Endodermal cell (in vitro differentiated cells): ENCODE measurements around the gene TMEM129. TPM values are rescaled to one million over a fixed set of nuclear protein-coding genes. Genes with fewer than 3 reads are reported as not detected.

Experiments
- DNase-seq: peaks from one replicate; pipeline ENCODE4 v3.0.0-alpha.2; 2017
- H3K27ac ChIP-seq: 2 replicates; pipeline ENCODE4 v1.5.1; 2013; ENCODE audit warnings: mild to moderate bottlenecking, low read depth, low read length, moderate library complexity
- H3K27me3 ChIP-seq: 2 replicates; pipeline ENCODE4 v1.6.1; 2013; ENCODE audit warnings: mild to moderate bottlenecking, low read length, moderate library complexity; ENCODE audit not compliant: insufficient read depth, control insufficient read depth, poor library complexity, severe bottlenecking
- H3K36me3 ChIP-seq: 2 replicates; pipeline ENCODE4 v1.7.0; 2013; ENCODE audit warnings: mild to moderate bottlenecking, low read length, moderate library complexity; ENCODE audit not compliant: control insufficient read depth, insufficient read depth
- H3K4me1 ChIP-seq: one replicate; pipeline ENCODE4 v1.7.0; 2013; ENCODE audit warnings: low read length; ENCODE audit not compliant: control insufficient read depth, insufficient read depth
- H3K4me3 ChIP-seq: 2 replicates; pipeline ENCODE4 v1.5.1; 2013; ENCODE audit warnings: mild to moderate bottlenecking, low read length, moderate library complexity
- H3K9ac ChIP-seq: 2 replicates; pipeline ENCODE4 v1.6.1; 2013; ENCODE audit warnings: mild to moderate bottlenecking, low read length, moderate library complexity; ENCODE audit not compliant: poor library complexity, severe bottlenecking; ENCODE audit errors: extremely low read depth
- H3K9me3 ChIP-seq: 2 replicates; pipeline ENCODE4 v1.6.1; 2013; ENCODE audit warnings: mild to moderate bottlenecking, low read length, moderate library complexity; ENCODE audit not compliant: control insufficient read depth
- H3K27ac Mint-ChIP-seq: 2 replicates; pipeline ENCODE4 v1.8.0; 2020; ENCODE audit warnings: mixed read lengths
- H3K27me3 Mint-ChIP-seq: 2 replicates; pipeline ENCODE4 v1.8.0; 2021; ENCODE audit warnings: mild to moderate bottlenecking, mixed read lengths; ENCODE audit not compliant: insufficient read depth
- H3K36me3 Mint-ChIP-seq: 2 replicates; pipeline ENCODE4 v1.8.0; 2020; ENCODE audit warnings: low read depth, mixed read lengths
- H3K4me1 Mint-ChIP-seq: 2 replicates; pipeline ENCODE4 v1.8.0; 2020; ENCODE audit warnings: mixed read lengths
- H3K4me3 Mint-ChIP-seq: 2 replicates; pipeline ENCODE4 v1.8.0; 2020; ENCODE audit warnings: mild to moderate bottlenecking, moderate library complexity, mixed read lengths
- H3K9me3 Mint-ChIP-seq: 2 replicates; pipeline ENCODE4 v1.8.0; 2020; ENCODE audit warnings: mild to moderate bottlenecking, mixed read lengths
- CTCF ChIP-seq: fragments of 200-600 bp; sonication (generic); conservative IDR thresholded peaks from 2 replicates; pipeline ENCODE4 v1.5.0; 2021; ENCODE audit warnings: antibody characterized with exemption, mild to moderate bottlenecking
- WGBS, 2 experiments: methylation state at CpG; one replicate each; pipeline versions ENCODE4 v1.1.5 to v1.1.7; 2013; ENCODE audit warnings: missing lambda C conversion rate in 2 of 2, mixed read lengths in 1 of 2; ENCODE audit not compliant: insufficient coverage in 1 of 2, insufficient read length in 1 of 2; 5-methylcytosine and 5-hydroxymethylcytosine counted together
- total RNA-seq, 2 donors: library from RNA; stranded (reverse); fragmentation: NEBNext Ultra II Directional in 1 of 2; extraction: Animal tissue kit (Norgen Biotek cat#: 25700) in 1 of 2; gene quantifications; 2 replicates in 1 of 2; 3 replicates in 1 of 2; pipeline ENCODE4 v1.2.1, GENCODE V29; 2021

The TMEM129 gene
- total RNA-seq, 2 donors from 2014 or later = 33.6 to 41.7 TPM

- H3K36me3 ChIP-seq = peaks cover 41% of the 10 kb centered on the region
- no peaks in the 10 kb centered on the region for H3K4me1 Mint-ChIP-seq
Observed at GRCh38 chr4:1743551-1743950, 22.4 kb upstream of the TMEM129 start.

GRCh38 chr4:1741208-1741607, 20.1 kb upstream of the TMEM129 start:
- peaks cover 22% of the 10 kb centered on the region for H3K9me3 Mint-ChIP-seq
- Histone ChIP-seq H3K4me3 (no peak overlapping the region), H3K9ac (no peak overlapping the region), H3K27me3 (no peaks in the 10 kb centered on the region), H3K36me3 (peaks cover 64% of the 10 kb centered on the region), H3K9me3 (peaks cover 28% of the 10 kb centered on the region), H3K27ac (no peak overlapping the region), H3K4me1 (no peaks in the 10 kb centered on the region)
- H3K36me3 Mint-ChIP-seq = peaks cover 68% of the 10 kb centered on the region
- H3K4me3 Mint-ChIP-seq = no peak overlapping the region
- no peak overlapping the region for H3K27ac Mint-ChIP-seq
- WGBS, 2 experiments = 90 to 98% methylated on average over 9 to 17 of the region's 17 CpGs
- no peak for TF ChIP-seq CTCF
- no peaks in the 10 kb centered on the region for H3K4me1 Mint-ChIP-seq
- no peak for DNase-seq
- no peaks in the 10 kb centered on the region for H3K27me3 Mint-ChIP-seq

More at GRCh38 chr4:1743551-1743950, 22.4 kb upstream of the TMEM129 start:
- H3K27ac ChIP-seq = no peak overlapping the region
- 89 to 97% methylated on average over 7 to 12 of the region's 12 CpGs for WGBS, 2 experiments
- no peaks in the 10 kb centered on the region for H3K4me1 ChIP-seq
- DNase-seq = no peak
- H3K9me3 ChIP-seq = peaks cover 5% of the 10 kb centered on the region
- TF ChIP-seq CTCF = no peak
- Mint-ChIP-seq H3K36me3 (peaks cover 45% of the 10 kb centered on the region), H3K27me3 (no peaks in the 10 kb centered on the region), H3K27ac (no peak overlapping the region), H3K4me3 (no peak overlapping the region), H3K9me3 (peaks cover 4% of the 10 kb centered on the region)
- H3K4me3 ChIP-seq = no peak overlapping the region
- H3K9ac ChIP-seq = no peak overlapping the region
- H3K27me3 ChIP-seq = no peaks in the 10 kb centered on the region

DNA sequence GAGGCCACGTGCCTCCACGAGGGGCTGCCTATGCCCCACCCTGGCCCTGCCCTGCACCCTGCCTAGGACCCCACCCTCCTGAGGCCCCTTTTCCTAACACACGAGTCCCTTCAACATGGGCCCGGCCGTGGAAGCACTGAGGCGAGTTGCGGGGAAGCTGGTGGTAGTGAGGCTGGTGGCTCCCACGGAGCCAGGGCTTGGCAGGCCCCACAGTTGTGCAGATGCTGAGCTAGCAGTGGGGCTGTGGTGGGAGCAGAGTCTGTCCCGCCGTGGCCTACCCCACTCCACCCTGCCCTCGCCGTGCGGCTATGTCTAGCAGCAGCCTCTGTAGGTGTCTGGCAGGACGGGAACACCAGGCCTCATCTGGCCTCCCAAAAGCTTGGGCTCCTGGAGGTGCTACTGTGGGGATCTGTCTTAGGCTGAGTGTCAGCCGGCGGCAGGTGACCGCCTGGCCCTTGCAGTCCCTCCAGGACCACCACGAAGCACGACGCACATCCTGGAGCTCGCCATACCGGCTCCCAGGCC, 19.0 kb upstream of the TMEM129 start:
- no peaks in the 10 kb centered on the region for H3K4me1 ChIP-seq
- peaks cover 75% of the 10 kb centered on the region for H3K36me3 Mint-ChIP-seq
- peaks cover 37% of the 10 kb centered on the region for H3K9me3 ChIP-seq
- no peak overlapping the region for H3K4me3 ChIP-seq
- H3K9ac ChIP-seq = no peak overlapping the region
- no peak overlapping the region for H3K27ac Mint-ChIP-seq
- DNase-seq = no peak
- peaks cover 22% of the 10 kb centered on the region for H3K9me3 Mint-ChIP-seq
- no peaks in the 10 kb centered on the region for H3K4me1 Mint-ChIP-seq
- 93 to 95% methylated on average over 8 to 22 of the region's 22 CpGs for WGBS, 2 experiments
- no peaks in the 10 kb centered on the region for H3K27me3 Mint-ChIP-seq
- no peak overlapping the region for H3K4me3 Mint-ChIP-seq
- H3K36me3 ChIP-seq = peaks cover 73% of the 10 kb centered on the region
- TF ChIP-seq CTCF = no peak
- H3K27me3 ChIP-seq = no peaks in the 10 kb centered on the region
- no peak overlapping the region for H3K27ac ChIP-seq
